Limb (tissue), 2 donors: ENCODE results near the gene RAB31.
A peak's percentile ranks its signal among the peaks of the same experiment; 100 is the strongest.
"Not testable (repeated sequence)": the region's sequence is repeated elsewhere in the genome, so short reads cannot be mapped to it uniquely, and the experiment has no call there.

ENCODE experiments used
- DNase-seq, 2 donors: peaks; one replicate each; pipeline ENCODE4 v3.0.0-alpha.2; 2016; ENCODE audit errors: extremely low spot score in 2 of 2

The RAB31 gene

DNA sequence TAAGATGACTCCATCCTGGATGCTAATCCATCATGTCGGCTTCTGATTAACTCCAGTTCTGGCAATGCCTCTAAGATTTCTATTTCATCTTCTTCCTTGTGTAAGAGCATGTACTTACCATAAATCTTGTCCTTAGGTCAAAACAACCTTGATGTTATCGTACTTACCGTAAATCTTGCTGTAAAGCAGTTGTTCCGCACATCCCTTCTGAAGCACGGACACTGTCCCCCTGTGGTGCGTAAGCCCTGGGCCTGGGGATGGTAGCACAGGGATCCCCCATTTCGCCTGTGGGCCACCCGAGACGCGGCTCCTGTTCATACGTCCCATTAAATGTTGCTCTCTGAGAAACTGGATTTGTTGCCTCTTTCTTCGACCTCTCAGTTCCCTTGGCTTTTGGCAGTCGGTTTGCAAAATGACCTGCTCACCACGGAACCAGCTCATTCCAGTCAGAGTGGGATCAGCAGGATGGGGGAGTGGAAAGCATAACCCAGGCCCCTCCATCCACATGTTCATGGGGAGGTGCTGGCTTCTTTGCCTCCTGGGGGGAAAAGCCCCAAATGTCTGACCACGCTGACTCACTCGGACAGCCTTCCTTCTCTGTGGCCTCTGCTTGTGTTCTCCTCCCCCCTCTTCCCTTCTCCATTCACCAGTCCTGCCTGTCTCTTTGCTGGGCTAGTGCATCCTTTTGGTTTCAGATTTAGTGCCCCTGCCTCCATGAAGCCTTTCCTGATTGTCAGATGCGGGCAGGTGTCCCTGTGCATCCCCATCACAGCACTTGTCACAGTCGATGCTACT lies 49.9 kb downstream of the RAB31 start:
- DNase-seq: no peak

DNA sequence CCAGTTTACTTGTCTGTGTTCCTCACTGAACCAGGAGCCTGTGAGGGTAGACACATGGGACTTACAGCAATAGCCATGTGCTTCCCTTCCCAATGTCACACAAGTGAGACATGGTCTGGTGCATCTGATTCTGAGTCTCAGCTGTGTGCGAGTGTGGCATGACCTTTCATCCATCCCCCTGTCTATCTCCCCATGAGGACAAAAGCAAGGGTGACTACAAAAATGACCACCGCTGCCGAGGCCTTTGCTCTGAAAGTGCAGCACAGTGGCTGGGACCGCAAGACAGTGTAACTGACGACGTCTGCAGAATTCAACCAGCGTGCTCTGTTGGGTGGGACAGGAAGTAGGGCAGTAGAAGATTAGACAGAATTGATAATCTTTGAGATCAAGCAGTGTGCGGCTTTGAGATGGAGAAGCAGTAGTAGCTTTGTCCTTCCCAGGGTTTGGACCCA lies 50.5 kb downstream of the RAB31 start:
- DNase-seq: no peak

DNA sequence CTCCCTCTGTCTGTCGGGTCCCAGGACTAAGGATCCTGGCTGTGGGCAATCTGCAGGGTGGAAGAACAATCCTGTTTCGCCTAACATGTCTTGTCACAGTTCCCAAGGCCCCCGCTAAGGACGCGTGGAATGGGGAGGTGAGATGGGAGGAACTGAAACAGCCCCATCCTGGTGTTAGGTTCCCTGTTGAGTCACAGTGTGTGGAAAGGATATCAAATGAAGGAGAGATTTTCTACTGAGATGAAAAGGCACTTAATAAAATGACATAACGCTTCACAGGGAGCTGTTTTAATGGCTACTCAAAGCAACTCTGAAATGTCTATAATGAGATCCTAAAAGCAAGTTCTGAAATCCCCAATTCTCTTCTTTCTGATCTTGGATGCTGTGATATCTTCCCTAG lies 52.5 kb downstream of the RAB31 start:
- DNase-seq: no peak

DNA sequence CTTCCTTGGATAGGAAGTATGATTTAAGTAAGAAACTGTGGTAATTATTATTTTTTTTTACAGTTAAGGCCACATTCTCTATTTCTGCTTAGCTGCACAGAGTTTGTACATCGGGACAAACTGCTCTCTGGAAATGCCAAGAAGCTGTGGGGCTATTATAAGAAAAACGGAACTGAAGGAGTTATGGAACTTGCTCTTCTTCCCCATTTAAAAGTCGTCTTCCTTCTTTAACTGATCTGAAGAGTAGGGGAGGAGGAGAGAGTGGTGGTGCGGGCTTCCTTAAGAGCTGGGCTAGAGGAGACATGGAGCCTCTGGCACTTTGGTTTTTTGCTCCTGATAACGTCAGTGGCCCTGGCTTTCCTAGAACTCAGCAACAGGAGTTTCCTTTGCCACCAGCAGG lies 54.4 kb downstream of the RAB31 start:
- DNase-seq: no peak

DNA sequence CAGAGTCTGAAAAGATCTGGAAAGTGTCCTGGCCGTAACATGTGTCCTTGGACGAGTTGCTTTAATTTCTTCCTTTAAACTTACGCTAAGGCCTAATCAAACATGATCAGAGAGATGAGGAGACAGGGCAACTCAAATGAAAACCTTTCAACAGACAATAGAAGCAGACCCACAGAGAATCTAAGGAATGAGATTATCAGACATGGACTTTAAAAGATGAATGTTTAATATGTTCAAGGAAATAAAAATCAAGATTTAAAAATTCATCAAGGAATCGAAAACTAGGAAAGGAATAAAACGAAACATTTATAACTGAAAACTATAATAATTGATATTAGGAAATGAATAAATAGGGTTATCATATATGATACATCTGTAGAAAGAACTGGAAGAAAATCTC lies 55.1 kb downstream of the RAB31 start:
- DNase-seq: no peak

DNA sequence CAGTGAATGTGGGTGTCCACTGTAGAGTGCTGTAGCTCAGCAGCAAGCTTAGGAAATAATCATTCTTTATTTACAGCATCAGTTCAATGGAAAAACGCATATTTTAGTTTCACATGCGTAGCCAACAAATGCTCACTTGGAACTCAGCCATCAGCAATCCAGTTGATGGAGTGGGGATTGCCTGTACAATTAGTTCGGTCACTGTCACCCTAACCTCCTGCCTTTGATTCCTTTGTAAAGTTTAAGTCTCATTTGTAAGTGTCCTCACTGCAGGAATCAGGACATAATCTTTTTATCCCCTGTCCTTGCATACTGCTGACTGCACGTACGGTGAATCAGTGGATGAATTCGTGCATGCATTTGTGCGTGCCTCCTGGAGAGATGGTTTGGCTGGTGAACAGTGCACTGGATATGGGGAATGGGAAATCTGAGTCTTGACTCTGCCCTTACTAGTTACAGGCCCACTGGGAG lies 55.9 kb downstream of the RAB31 start:
- peak in 1 of 2 donors; percentile 41 for DNase-seq

DNA sequence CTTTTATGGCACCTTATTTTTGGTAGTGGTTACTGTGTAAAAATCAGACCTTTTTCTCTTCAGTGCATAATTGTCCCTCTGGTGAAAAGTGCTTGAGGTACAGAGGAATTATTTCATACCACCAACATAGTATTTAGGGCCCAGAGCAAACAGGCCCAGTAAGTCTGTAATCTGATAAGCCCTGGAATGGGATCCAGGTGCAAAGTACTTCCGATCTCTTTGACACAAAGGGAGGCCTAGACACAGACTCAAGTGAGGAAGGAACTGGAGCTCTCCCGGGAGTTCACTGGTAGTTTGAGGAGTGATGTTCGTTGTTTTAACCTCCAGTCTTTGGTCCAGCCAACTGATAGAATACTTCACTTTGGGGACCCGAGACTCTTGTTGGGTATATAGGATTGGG lies 57.4 kb downstream of the RAB31 start:
- DNase-seq: no peak

DNA sequence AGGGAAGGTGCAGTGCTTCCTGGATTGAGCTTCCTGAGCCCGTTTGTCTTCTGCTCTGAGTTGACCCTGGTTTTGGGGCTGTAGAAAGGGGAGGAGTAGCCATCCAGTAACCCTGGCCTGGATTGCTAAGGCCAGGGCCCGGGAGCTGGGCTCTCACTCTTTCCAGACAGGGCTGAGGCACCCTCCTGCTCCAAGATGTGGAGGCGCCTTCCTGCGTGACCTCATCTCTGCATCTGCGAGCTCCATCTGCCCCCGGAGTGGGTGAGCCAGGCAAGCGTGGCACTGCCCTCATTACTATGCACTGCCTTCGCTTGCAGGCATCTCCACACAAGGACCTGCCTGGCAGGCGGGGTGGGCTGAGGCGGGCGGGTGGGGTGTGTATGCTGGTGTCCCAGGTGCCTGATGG lies 58.0 kb downstream of the RAB31 start:
- no peak for DNase-seq

DNA sequence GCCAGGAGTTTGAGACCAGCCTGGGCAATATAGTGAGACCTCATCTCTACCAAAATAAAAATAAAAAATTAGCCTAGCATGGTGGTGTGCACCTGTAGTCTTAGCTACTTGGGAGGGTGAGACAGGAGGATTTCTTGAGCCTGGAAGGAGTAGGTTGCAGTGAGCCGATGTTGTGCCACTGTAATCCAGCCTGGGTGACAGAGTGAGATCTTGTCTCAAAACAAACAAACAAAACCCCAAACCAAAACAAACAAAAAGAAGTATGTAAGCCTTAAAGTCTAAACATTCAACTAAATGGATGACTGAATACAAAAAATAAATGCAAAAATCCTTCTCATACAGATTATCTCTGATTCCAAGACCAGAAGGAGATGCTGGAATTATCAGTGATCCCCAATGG lies 58.6 kb downstream of the RAB31 start:
- no peak for DNase-seq

DNA sequence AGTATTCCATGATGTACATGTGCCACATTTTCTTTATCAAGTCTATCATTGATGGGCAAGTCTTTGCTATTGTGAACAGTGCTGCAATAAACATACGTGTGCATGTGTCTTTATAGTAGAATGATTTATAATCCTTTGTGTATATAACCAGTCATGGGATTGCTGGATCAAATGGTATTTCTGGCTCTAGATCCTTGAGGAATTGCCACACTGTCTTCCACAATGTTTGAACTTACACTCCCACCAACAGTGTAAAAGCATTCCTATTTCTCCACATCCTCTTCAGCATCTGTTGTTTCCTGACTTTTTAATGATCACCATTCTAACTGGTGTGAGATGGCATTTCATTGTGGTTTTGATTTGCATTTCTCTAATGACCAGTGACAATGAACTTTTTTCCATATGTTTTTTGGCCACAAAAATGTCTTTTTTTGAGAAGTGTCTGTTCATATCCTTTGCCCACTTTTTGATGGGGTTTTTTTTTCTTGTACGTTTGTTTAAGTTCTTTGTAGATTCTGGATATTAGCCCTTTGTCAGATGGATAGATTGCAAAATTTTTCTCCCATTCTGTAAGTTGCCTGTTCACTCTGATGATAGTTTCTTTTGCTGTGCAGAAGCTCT lies 60.1 kb downstream of the RAB31 start:
- not testable (repeated sequence) for DNase-seq

DNA sequence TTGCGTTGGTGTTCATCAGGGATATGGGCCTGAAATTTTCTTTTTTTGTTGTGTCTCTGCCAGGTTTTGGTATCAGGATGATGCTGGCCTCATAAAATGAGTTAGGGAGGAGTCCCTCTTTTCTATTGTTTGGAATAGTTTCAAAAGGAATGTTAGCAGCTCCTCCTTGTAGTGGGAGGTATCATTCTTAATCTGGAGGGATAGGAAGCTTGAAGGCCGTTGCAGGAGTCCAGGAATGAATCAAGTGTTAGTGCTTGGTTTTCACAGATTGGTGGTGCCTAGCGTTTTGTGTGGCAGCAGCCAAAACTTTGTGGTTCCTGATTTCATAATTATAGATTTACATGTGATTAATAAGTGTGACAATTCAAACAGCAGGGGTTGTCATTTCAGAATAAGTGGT lies 62.0 kb downstream of the RAB31 start:
- not testable (repeated sequence) for DNase-seq

DNA sequence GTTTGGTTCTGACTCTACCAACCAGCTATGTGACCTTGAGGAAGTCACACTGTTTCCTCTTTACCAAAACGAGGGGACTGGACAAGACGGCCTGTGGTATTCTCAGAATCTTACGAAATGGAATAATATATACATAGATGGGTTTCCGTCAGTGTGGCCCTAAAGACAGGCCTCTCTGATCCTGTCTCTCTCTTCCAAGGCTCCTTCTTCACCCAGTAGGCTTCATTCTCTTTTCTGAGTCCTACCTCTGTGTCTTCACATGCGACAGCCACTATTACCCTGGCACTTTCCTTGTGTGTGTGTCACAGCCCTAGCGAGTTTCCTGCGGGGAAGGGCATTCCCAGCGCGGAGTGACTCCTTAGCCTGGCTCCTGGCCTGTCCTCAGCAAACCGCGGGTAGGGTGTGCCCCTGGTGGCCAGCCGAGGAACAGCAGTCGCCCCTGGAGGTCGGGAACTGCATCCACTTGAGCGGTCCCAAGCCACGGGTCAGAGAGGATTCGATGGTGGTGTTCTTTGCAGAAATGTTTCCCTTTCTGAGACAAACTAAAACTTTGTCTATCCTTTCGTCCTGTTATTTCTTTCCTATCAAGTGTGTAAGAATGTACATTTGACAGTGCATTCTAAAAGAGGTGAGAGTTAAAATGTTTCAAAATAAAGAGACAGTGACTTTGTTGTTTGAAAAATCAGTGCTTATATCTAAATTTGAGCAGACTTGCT lies 63.3 kb downstream of the RAB31 start:
- DNase-seq: peak; percentile 54 to 86

DNA sequence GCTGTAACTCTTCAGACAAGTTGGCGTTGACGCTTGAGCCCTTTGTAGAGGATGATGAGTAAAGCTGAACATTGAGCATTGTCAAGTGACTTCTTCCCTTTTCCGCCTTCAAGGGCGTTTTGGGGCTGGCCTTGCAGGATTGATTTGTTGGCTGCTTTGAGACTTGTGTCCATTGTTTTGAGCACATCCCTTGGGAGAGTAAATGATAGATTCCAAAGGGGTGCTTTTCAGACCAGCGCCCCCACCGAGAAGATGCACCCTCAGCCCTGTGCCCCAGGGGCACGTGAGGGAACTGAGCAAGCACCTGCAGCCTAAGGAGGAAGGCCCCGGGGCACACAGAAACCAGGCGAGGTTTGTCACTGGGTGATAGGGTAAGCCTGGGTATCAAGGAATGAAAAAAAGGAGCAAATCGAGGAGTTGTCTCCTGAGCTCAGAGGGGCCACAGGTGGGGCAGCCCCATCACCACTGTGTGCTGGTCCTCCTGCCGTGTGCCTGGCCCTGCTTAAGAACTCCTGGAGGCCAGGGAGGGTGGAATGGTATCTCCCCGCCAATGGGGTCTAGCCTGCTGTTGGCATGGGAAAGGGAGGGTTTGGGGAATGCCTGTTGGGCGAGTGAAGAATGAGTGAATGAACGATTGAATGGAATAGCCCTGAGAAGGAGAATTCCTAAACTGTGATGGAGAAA lies 64.0 kb downstream of the RAB31 start:
- no peak for DNase-seq

DNA sequence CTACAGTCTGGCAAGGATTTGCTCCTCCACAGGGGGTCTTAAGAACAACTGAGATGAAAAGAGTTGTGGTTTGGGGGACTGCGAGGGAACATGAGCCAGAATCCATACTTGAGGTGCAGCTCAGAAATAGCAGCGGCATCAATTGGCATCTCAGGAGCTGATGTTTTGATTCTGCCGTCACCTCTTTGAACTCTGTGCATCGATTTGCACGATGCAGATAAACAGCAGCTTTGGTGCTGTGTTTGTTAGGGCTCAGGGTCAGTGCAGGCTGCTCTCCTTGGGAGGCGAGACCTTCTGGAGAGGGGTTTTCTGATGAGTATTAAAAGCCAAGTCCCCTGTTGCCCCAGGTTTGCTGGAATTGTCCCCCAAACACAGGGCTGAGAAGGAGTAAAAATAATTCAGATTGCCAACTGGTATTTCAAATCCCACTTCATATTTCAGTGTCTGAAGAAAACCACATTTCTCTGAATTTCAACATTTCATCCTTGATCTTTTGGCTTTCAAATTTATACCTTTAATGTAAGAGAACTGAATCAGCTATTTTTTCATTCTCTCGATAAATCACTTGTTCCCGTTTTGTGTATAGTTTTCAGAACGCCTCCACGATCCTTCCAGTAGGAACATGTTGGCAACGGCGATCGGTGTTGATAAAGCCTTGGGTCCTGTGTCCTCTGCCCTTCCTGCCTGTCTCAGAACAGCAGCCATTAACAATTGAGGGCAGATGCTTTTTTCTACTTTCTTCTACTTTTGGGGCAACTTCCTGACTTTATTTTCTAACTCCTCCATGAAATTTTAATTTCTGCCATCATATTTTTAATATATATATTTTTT lies 65.0 kb downstream of the RAB31 start:
- DNase-seq: no peak

DNA sequence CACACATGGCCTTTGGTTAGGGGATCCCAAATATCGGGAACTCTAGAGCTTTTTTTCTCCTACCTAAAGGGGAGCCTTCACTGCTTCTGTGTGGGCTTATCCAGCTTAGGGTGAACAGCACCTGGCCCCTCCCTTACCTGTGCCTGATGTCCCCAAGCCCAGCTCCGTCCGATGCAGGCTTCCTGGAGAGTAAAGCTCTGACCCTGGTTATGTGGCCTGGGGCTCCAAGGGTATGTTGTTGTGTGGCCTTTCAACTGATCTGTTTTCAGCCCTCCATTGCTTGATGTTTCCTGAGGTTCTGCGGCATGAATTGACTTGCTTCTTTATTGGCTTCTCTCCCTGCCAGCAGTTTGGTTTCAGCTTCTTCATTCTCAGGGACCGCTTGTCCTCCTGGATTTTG lies 66.0 kb downstream of the RAB31 start:
- DNase-seq: no peak

DNA sequence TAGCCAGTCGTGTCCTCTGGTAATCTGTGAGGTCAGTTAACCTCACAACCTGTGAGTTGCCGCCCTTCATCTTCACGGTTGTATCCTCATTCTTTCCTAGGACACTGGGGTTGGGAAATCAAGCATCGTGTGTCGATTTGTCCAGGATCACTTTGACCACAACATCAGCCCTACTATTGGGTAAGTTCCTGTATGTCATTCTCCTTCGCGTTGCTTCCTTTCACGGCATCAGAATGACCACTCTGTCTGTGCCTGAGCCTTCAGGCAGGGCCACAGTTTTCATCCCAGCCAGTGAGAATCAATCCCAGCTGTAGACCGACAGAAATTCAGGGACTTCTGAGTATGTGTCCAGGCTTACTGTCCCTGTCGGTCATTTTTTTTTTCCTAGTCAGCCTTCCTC lies 67.1 kb downstream of the RAB31 start:
- no peak for DNase-seq

DNA sequence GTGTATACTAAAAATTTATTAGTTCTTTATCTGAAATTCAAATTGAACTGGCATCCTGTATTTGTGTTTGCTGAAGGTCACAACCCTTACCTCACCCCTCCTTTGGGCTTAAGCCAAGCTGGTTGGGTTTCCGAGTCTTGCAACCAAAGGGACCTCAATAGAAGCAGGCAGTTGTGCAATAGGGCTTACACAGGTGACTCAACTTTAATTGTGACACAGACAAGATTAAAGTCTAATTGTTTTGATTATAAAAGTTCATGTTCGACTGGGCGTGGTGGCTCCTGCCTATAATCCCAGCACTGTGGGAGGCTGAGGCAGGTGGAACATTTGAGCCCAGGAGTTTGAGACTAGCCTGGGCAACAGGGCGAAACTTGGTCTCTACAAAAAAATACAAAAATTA lies 71.5 kb downstream of the RAB31 start:
- DNase-seq: no peak

DNA sequence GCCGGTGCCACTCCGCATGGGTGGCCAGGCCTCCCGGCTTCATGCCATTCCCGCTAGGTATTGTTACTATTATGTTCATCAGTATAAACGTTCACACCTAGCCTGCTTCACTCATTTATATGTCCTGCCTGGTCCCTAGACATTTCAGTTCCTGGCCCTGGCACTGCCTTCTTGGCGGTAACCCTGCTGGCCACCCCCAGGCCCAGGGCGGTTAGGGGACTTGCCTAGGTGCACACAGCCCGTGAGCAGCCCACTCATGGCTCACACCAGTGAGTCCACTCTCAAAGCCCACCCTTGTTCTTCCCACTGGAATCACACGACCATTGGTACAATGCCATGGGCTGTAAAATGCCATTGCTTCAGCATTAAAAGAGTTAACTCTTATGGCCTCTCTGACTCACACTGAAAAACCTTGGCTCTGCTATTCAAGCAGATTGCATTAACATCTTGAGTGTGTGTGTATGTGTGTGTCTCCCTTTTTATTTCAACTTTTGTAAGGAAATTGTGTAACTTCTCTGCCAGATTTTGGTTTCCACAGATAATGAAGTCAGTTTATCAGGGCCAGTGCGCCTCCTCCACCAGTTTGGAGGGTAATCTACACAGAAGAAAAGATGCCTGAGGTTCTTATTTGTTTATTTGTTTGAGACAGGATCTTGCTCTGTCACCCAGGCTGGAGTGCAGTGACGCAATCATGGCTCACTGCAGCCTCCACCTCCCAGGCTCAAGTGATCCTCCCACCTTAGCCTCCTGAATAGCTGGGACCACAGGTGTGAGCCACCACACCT lies 74.2 kb downstream of the RAB31 start:
- no peak for DNase-seq

DNA sequence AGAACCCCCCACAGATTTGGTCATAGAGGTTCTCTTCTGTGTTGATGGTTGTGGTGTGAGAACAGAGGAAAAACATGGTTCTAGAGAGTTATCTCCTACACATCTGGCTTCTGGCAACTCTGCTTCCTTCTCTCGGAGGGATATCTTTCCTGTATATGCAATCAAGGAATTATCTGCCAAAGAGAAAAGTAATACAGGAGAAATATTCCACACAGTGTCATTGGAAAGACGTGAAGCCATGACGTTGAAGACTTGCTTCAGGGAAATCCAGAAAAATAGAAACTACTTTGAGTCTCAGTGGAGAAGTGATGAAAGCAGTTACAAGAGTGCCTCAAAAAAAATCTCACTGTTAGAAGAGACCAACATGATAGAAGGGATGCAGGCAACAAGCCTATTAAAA lies 78.5 kb downstream of the RAB31 start:
- no peak for DNase-seq

DNA sequence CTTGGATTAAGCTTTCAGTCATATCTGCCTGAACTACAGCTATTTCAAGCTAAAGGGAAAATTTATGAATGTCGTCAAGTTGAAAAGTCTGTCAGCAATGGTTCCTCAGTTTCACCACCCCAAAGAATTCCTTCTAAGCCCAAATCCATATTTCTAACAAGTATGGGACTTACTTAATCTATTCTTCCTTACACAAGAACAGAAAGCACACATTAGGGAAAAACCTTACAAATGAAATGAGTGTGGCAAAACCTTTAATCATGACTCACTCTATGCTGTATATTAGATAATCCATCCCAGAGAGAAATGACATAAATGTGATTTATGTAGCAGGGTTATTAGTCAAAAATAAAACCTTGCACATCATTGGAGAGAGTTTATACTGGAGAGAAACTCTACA lies 78.9 kb downstream of the RAB31 start:
- no peak for DNase-seq
